HT-29 (cell line): ENCODE measurements around the gene NTF3. TPM values are rescaled to one million over a fixed set of nuclear protein-coding genes. Genes with fewer than 3 reads are reported as not detected.

Experiments
- DNase-seq: peaks from one replicate; pipeline ENCODE4 v3.0.0-alpha.2; 2015; ENCODE audit warnings: low spot score
- total RNA-seq: library from RNA; depleted of rRNA; stranded (reverse); fragments of >200 nt; shearing (Covaris generic); gene quantifications from 2 replicates; pipeline ENCODE4 v1.2.3, GENCODE V29; 2014; rRNA removed

NTF3 gene
- not detected in 2 replicates for total RNA-seq

DNA sequence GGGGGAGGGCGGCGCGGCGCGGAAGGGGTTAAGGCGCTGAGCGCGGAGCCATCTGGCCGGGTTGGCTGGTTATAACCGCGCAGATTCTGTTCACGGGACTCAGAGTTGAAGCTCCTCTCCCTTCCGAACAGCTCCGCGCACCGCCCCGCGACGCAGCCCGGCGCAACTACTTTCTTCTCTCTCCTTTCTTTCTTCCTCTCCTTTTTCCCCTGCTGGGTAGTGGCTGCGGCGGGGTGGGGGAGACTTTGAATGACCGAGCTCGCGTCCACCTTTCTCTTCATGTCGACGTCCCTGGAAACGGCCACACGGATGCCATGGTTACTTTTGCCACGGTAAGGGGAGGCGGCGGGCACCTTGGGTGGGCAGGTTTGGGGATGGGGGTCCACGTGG is at the start of gene NTF3:
Gene NTF3 (plus strand): TSS at position 98 of the 390 bp plus-strand sequence. CDS start 217 bp downstream, at position 315.
- DNase-seq: no peak

DNA sequence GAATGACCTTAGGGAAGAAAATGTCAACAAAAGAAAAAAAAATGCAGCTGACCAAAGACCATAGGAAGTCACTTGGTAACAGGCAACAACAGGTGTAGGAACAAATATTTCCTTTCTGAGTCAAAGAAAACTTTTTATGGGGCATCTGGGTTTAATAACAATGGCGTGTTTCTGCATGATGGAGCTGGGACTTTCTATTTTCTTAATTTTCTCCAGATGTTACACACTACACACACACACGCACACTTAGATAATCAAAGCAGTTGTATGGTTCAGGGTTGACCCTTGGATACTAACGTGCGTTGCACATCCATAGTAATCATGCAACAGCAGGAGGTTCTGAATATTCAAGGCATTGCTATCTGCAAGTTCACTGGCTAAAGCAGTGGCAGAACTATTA is 47.9 kb upstream of the NTF3 start:
- DNase-seq: no peak

DNA sequence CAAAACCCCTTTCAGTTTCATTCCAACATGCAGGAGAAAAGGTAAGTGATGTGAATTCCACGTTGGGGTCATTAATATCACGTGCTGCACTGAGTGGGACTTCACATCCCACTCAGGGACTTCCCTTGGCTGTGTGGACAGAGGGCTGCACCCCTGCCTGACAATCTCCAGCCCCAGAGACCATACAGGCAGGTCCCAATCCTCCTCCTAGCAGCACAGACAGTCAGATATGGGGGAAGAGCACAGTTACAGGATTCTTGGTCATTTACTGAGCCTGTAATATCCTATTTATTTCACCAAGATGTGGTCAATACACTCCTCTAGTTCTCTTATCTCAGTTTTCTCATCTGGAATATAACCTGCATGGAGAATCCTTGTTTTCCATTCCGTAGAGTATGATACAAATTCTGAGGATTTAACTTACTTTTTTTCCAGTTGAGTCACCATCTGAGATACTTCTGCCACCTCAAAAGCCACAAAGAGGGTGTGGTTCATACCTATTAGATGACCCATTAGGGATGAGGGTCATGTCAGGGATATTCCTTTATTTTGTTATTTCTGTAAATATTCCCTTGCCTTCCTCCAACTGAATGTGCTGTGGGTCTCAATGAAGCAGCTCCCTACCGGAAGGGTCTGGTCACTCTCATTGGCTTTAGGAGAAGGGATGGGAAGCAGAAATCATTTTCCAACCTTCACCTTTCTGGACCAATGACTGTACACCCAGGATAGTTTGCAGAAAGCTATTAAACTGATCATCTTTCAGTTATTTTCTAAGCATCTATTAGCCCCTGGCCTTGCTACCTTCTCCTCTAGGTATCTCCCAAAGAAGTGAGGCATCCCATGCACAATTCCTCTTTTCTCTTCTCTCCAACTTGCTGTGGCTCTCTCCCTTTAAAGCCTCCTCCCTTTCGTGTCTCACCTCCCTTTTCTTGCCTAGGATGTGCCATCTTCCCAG is 43.0 kb upstream of the NTF3 start:
- DNase-seq: no peak

DNA sequence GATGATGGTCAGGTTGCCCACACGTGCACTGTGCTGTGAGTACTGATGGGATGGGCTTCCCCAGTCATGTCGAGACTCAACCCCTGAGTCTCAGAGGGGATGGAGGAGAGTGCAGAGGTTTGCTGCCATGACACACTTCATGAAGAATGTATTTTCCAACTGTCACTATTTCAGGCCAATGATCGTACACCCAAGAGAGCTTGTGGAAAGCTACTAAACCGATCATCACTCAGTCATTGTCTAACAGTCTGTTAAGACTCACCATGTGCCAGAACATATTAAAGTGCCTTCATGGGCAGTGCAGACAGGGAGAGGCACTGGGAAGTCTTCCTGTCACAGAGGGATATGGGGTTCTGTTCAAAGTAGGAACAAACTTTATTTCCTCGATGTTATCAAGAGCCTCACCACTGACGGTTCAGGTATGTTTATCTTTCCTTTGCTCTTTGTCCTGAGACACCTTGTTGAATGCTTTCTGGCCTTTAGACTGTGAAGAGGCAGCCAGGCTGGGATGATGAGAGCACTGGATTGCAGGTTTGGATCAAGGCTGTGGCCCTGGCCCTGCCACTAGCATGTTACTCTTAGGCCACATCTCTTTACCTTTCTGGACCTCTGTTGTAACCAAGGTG is 41.6 kb upstream of the NTF3 start:
- DNase-seq: no peak

DNA sequence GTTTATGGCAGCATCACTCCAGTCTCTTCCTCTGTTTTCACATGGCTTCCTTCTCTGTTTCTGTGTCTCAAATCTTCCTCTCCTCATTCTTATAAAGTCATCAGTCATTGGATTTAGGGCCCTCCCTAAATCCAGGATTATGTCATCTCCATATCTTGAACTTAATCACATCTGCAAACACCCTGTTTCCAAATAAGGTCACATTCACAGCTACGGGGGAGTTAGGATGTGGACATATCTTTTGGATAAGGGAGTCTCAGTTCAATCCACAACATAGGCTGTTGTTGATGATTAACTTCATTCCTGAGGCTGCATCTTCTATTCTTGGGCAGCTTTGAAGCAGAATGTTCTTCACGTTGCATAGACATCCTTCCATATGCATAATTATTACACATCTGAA is 40.3 kb upstream of the NTF3 start:
- no peak for DNase-seq

DNA sequence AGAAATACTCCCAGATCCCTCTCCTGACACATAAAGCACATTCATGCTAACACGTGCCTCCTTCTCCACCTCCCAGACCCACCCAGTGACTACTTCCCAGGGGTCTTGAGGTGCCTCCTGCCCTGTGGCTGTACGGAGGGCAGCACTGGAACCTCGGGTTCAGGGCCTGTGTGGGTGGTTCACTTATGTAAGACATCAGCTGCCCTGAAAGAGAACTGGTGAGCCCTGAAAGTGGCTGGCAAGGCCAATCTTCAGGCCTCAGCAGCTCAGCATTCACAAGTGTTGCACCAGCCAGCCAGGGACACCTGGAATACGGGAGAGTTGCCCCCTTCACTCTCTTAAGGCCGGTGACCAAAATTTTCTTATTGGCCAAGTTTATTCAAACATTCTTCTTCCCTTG is 38.9 kb upstream of the NTF3 start:
- no peak for DNase-seq

DNA sequence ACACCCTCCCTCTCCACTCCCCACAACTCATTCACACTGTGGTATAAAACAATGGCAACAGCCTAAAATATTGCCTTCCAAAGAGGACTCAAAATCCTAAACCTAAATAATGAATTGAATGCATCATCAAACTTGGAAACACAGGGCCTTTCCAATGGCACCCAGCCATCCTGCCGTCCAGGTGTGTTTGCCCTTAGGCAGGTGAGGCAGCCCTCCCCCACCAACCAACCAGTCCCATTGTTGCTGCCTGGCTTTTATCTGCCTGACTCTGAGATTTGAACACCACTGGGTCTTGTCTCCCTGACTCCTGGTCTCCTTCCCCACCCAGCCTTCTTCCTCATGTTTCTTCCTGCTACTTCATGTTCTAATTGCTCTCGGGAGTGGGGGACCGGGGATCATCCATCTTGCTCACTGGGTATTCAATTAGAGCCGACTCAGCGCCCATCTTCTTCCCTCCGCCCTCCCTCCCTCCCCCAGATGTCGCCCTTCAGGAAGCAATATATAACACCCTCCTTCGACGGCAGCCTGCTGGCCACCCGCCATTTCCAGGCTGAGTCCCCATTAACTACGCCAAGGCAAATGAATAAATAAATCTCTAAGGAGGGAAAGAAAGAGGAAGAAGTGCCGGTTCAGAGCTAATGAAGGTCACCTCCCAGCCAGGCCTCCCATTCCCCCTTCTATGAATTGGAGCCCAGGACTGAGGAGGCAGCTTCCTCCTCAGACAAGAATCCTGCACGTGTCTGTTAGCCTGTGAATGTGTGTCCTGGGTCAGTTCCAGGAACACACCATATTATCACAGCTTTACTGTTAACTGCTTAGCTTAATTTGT is 36.3 kb upstream of the NTF3 start:
- no peak for DNase-seq

DNA sequence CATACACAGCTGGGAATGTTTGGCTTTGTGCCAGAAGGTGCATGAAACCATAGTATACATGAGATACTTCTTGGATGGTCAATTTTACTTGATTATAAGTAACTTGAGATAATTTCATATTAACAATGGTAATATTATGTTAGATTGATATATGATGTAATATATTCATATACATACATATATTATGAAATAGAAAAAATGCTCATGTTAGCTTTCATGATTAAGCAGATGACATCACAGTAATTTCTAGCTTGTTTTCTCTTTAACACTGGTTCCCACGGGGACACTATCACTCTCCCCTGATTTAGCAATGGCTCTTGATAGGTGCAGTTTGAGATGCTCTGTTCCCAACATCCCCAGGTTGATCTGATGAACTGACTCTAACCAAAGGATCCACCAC is 35.4 kb upstream of the NTF3 start:
- DNase-seq: no peak

DNA sequence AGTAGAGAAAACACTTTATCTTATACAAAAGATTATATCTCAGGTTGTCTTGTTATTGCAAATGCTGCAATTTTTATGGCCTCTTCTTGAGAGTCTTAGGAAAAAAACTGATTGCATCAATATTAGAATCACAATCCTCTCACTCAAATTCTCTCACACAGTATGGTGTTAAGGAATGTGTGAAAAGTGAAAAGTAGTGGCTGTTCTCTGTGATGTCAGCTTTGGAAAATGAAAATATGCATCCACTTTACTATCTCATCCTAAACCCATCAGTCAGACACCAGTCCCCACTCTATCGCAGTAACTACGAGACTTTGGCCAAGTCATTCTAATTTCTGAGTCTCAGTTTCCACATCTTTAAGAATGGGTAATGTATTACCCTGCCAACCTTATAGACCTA is 32.6 kb upstream of the NTF3 start:
- no peak for DNase-seq

DNA sequence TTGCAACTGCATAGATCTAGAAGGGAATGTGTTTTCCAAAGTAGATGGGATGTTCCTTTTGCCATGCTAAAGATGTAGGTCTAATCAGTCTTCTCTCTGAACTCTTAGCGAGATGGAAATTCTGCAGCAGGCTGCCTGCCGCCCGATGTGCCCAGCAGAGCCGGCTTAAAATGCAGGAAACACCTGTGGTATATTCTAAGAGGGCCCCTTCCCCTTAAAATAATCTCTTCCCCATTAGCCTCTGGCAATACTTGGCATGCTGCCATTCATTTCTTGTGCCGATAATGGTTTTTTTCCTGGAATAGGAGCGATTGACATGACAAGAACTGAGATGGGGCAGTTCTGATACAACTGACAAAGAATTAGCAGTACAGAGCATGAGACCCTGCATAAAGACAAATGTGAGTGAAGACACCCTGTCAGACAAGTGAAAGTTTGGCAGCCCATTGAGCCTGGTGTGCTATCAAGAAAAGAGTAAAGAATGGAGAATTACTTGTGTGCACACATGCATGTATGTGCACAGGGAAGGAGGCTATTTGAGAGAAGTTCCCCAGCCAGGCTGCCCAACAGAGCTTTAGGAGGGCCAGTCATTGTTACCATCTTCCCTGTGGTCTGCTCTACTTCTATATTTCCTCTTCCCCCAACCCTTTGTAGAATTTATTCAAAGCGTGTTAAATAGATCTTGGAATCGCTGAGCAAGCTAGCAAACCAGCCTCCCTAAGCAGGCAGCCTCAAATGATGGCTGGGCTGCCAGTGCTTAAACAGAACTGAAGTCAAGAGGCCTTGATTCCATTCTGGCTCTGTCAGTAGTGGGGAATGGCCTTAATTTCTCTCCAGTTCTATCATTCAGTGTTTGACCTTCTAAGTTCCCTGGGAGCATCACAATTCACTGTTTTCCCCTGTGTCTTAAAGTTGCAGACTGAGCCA is 29.6 kb upstream of the NTF3 start:
- DNase-seq: no peak

DNA sequence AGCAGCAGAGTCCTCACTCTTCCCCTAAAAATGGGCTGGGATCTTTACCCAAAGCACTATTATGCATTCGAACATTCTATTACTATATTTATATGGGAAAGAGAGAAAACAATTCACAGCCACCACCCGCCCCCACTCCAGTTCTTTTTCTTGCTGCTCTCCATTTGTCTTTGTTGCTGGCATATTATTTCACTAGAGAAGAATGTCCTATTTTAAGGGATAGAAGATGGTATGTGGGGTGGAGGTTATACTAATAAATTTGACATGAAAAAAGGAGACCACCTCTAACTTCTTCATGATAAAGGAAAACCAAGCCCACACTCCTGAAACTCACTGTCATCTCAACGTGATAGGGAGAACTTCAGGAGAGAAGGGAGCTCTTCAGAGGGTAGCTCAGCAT is 28.5 kb upstream of the NTF3 start:
- DNase-seq: no peak

DNA sequence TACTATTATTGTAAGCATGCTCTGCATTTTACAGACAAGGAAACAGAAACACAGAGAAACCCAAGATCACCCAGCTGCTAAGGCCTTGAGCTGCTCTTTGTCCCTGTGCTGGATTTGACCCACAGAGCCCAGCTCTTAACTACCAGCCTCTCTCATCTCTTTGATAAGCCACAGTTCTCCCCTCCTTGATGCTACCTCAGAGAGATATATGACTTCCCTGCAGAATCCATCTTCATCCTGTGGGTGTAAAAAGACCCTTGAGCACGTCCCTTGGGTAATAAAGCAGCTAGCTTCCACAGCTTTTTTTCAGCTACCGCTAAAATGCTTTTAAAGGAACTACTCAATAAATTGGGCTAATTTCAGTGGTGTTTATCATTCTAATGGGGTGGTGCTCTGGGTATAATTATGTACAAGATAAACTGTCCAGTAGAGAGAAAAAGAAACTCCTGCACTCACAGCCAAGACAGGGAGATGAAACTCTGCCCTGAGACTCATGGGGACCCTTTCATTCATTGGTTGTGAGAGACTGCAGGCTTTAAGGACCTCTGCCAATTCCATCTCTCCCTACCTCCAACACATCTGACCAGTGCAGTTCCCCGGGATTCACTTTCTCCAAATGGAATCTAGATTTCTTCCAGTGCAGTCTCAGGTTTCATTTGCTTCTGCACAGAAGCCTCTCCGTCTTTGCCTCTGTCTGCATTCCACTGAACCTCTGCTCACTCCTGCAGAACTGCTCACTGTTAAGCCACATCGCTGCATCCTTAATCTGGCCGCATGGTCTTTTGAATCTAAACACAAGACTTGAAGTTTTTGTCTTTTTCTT is 24.7 kb upstream of the NTF3 start:
- no peak for DNase-seq

DNA sequence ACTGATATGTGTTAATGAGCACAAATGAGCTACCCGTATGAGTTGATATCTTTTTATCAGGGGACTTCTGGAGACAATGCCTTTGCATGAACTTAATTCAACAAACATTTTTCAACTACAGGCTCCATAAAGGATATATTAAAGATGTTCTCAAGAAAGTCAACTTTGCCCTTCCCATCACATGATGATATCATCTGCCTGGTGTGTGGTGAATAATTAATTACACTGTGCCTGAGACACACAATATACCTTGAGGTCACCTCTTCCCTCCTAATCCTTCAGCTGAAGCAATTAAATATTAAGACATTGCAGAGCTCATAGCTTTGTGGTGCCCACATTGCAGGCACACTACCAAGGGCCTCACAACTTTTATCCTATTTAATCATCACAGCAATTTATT is 22.3 kb upstream of the NTF3 start:
- DNase-seq: no peak

DNA sequence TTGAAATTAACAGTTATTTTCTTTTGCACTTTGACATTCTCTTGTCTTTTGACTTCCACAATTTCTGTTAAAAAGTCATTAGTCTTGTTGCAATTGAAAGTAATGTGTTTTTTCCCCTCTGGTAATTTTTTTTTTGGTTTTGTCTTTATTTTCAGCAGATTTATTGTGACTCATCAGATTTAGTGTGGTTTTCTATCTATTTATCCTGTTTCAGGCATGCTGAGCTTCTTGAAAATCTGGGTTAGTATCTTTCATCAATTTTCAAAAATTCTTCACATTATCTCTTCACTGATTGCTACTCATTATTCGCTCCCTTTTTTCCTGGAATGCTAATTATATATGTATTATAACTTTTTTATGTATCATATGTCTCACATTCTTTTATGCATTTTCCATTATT is 15.3 kb upstream of the NTF3 start:
- DNase-seq: no peak

DNA sequence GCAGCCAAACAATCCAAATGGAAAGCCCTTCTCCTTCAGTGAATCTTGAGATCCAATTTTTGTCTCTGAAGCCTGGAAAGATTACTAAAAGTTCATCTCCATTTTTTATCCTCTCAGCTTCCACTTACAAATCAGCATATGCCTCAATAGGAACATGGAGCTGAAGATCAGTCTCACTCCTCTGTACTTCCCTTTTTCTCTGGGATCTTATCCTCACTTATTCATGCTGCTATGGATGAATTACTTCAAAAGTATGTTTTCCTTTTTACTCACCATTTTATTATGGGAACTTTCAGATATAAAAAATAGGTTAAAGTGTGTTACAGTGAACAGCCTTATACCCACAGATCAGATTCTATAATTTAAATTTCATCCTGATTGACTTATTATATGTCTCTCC is 14.4 kb upstream of the NTF3 start:
- no peak for DNase-seq

DNA sequence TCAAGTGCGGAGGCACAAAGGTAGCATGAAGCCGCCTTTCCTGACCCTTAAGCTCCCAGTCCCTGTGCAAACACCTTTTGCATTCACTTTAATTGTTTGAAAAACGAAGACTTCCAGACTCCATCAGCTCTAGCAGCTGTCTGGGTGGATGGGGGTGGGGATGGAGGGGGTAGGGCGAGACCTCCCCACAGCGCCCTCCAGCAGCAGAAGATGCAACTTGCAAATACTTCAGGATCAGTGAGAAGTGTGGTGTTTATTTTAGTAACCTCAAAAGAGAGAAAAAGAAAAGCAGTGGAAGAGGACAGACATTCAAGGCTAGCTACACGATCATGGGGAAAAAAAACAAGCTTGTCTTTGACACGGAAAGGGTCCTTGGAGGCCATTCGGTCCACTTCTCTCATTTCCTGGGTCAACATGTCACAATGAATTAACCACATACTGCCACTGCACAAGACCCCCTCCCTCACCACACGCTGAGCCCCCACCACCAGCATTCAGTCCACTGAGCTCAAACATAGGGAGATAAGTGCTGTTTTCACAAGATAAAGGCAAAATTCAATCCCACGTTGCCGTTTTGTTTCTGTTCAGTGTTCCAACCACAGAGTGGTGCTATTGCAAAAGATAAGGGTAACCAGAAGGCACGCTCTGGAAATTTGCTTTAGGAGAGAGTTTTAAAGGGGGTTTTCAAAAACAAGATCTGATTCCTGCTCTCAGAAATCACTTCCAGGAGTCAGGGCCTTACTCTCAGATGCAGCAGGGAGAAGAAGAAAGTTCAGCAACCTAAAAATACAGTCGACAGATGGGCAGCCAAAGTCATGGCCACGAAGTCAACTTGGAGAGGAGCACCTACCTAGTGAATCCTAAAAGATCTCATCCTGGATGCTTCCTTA is 3.3 kb upstream of the NTF3 start:
- peak; percentile 19 for DNase-seq

DNA sequence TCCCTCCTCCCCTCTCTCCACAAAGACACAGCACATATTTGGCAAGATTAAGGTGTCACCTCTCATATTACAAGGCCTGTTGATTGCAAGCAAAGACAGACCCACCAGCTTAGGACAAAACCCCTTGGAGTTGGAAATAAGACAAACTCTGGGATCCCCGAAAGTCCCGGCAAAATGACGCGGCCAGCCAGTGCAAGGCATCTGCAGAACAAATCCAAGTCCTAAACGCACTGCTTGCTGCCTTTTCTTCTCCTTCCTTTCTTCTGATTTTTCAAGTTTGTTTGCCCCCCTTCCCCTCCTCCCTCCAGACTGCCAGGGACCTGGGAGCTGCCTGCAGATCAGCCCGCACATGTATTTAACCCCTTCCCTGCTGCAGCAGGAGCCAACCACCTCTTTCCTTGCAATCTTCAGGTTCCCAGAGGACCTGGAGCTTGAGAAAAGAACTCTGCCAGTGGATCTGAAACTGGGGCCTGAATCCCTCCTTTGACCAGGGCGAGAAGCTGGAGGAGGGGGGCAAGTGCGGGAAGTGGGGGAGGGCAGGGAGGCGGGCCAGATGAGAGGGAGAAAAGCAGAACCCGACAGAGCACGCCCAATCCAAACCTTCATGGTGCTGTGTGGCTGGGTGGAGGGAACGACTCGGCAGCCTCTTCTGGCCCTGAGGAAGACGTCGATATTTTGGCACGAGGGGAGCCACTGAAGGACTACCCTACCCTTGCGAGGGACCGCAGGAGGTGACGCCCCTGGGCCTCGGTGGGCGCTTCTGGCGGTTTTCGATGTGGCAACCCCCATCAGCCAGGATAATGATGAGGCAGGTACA is 2.0 kb upstream of the NTF3 start:
- DNase-seq: no peak
